ENCODE data around the gene TBC1D22A.

TBC1D22A gene

DNA sequence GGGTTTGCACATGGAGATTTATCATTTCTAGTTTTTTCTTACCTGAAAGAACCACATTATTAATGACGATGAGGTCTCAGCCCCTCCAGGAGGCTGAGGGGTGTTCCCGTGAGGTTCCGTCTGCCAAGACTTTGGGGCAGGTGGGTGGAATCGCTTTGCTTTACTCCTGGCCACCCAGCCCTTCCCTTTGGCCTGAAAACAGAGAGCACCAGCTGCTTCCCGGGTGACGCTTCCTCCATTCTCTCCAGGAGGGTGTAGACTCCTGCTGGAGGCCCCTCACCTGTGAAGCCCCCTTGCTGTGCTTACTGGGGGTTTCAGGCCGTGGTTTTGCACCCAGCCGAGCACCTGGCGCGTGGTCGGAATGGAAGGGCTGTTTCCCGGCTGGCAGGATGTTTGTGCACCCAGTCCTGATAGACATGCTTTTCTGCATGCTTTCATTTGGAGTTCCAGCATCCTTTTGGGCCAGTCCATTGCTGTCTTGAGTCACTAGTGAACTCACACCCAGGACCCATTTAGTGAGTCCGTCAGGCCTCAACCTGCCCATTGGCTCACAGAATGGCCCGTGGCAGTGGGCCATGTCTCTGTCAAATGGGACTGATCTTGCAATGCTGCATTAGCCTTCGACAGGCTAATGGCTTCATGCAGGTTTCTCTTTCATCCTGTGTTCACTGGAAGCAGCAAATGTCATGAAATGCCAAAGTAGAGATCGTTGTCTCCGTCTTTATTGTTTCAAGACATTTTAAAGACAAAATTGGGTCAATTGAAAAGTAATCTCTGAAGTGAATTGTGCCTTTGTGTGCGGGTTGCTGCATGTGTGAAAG is 360.8 kb downstream of the TBC1D22A start:
- no peak for DNase-seq (ENCODE audit: low read depth in 2 of 2)

DNA sequence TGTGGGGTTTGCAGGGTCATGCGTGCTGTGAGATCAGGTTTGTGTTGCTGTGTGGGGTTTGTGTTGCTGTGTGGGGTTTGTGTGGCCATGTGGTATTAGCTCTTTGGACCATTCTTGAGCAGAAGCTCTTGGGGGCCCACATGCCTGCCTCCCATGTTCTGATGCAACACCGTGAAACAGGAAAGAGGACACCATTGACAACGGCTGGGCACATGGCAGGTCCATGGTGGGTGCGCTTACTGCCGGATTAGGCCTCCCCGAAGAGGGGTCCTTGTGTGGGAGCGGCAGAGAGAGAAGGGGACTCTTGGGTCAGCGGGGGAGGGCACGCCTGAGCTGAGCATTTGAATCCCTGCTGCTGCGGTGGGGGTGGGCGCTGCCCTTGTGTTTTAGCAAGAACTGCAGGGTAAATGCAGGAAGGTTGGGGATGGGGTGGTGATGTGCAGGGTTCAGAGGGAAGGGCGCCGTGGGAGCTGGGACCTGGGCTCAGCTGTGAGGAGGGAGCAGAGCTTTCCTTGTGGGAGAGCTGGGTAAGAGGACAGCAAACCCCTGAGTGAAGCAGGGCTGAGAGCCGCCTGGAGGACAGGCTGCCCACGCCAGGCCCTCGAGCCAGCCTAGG is 361.5 kb downstream of the TBC1D22A start:
- DNase-seq (ENCODE audit: low read depth in 2 of 2) = no peak

GRCh38 chr22:47124451-47124881 is 362.0 kb downstream of the TBC1D22A start:
- DNase-seq (ENCODE audit: low read depth in 2 of 2) = no peak

GRCh38 chr22:47124961-47125360 is 362.5 kb downstream of the TBC1D22A start:
- DNase-seq (ENCODE audit: low read depth in 2 of 2) = no peak

DNA sequence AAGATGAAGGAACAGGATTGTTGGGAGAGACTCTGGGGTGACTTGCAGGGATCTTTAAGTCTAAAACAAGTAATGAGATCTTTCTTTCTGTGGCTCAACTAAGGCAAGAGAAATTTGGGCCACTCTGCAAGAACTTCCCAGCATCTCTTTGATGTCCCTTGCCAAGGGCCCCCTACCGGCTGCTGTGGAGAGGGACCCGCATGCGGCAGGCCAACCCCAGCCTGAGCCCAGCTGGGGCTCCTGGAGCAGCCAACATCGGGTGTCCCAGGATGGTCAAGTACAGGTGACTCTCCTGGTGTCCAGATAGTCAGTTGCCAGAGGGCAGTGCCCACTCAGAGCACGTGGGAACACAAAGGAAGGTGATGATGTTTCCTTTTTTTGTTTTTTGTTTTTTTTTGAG is 363.2 kb downstream of the TBC1D22A start:
- no peak for DNase-seq (ENCODE audit: low read depth in 2 of 2)

- DNase-seq (ENCODE audit: low read depth in 2 of 2) = no peak
These were observed 363.9 kb downstream of the TBC1D22A start for GRCh38 chr22:47126344-47126811.

GRCh38 chr22:47127441-47127871 is 365.0 kb downstream of the TBC1D22A start:
- DNase-seq (ENCODE audit: low read depth in 2 of 2) = no peak

- no peak for DNase-seq (ENCODE audit: low read depth in 2 of 2)
These were observed 365.8 kb downstream of the TBC1D22A start for GRCh38 chr22:47128216-47128615.

DNA sequence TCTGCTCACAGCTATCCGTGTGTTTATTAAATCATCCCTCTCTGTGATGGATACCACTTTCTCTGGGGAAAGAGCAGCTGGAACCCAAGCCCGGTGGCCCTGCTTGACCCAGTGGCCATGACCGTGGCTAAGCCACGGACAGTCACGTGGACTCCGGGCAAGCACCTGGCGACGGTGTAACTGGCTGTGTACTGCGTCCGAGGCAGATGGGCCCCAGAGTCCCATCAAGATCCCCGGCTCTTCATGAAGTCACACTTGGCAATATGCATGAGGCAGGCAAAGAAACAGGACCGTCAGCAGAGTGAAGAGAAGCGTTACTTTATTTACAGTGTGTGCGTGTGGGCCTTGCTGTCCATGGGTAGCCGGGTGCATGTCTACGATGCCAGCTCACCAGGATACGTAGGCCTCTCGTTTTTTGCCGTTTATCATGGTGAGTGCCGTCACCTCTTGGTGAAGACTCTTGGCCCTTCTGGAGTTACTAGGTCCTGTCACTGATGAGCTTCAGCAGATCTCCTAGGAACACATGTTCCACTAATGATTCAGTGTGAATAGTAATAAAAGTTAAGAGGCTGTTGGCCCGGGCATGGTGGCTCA is 366.3 kb downstream of the TBC1D22A start:
- DNase-seq (ENCODE audit: low read depth in 2 of 2) = no peak

DNA sequence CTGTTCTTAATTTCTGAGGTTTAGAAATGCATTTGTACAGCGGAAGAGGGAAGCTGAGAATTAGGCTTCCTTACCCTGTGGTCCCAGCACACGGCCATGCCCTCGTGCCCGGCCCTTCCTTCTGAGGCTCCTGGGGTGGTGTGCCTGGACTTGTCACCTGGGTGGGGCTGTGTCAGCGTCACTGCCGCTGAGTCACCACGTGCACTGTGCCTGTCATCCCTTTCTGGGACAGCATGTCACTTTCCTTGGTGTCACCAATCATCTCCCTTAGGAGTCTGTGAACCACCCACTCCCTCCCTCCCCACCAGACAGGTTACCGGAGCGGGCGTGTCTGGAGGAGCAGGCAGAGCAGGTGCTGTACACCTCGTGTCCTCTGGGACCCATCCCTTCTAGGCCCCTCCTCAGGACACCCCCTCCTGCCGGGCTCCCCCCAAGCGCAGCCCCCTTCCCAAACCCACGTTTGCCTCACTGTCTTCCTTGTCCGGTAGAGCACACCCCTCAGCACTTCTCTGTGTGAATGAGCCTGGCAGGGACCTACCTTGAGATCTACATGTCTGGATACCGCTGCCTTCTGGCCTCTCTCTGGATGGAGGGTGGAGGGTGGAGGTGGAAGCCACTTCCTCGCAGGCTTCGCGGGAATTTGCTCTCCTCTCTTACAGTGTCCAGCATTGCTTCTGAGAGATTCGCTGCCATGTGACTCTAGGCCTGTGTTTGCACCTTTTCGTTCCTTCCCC is 367.6 kb downstream of the TBC1D22A start:
- no peak for DNase-seq (ENCODE audit: low read depth in 2 of 2)

DNA sequence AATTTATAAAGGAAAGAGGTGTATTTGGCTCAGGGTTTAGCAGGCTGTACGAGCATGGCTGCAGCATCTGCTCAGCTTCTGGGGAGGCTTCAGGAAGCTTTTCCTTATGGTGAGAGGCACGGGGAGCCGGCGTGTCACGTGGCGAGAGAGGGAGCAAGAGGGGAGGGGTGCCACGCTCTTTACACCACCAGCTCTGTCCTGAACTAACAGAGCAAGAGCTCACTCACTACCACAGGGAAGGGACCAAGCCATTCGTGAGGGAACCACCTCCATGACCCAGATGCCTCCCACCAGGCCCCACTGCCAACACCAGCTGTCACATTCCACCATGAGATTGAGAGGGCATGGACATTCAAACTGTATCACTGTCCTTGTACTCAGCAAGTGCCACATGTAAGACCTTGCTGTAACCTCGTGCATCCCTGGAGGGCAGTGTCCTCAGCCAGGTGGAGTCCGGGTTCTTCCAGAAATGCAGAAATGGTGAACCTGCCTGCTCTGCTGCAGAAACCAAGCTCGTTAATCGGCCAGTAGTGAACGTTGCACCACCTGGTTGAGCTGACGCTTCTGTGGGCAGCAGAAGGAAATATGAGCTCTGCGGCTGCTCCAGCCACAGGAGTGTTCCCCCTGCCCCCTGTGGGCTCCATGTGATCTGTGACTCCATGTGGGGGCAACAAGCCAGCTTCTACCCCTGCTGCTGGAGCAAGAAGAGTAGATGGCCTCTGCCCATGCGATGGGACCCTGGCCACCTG is 368.6 kb downstream of the TBC1D22A start:
- DNase-seq (ENCODE audit: low read depth in 2 of 2) = no peak

DNA sequence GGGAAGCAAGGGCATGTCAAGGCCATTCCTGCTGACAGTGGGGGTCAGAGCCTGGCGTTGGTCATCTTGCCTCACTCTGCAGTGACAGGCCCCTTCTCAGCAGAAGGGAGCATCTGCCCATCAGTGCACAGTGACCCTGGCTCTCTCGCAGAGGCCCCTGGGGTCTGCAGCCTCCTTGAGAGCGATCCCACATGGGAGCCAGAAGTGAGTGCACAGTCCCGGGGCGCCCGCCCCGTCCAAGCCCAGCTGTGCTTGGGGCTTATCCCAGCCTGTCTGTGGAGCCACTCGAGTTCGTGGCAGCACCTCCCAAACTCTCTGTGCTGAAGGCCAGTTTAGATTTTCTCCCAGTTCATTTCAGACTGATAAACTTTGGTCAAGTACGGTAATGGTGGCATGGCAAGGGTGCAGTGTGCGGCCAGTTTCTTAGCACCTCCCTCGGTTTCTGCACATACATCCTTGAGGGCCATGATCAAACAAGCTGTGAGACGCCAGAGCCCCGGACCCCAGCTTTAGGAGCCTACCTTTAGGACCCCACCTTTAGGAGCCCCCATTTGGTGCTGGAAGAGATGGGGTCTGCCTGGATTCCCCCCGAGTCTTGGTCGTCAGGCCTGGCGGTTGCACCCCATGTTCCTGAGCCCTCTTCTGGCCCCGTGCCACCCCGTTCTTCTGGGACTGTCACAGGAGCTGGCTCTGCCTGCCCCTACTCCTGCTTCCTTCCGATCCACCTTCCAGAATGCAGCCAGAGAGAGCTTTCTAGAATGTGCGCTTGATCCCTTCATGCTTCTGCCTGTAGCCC is 369.4 kb downstream of the TBC1D22A start:
- no peak for DNase-seq (ENCODE audit: low read depth in 2 of 2)

GRCh38 chr22:47132428-47132825 is 370.0 kb downstream of the TBC1D22A start:
- no peak for DNase-seq (ENCODE audit: low read depth in 2 of 2)

DNA sequence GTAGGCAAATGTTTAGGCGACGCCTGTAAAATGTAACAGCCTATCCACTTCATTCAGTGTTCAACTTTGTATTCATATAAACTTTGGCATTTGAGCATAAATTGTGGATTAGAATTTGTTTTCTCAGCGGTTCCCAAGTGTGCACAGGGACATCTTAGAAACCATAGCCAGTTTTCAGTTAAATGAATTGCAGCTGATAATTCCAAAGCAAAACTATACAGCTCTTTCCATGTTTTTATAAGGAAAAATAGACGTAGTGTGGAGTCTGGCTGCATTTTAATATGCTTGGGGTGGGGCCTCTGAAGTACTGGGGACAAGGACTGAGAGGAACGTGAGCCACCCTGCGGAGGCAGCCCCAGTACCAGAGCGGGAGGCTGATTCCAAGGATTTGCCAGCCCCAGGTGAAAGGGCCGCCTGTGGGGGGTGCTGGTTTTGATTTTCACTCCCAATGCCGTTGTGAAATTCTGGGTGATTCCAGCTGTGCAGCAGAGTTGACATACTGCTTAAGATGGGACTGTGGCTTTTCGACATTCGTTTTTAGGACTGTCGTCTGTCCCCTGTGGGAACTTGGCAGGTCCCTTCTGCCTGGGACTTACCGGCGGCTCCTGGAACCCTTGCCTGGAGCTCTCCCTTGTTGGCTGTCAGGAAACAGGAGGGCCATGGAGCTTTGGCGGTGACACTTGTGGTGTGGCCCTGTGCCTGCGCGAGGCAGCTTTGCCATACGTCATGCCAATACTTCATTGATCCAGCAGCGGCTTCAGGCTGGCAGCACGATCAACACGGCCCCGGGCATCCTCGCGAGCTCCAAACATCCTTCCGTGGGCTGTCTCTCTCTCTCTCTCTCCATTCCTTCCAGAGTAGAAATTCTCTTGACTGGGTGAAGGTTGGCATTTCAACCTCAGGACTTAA is 370.9 kb downstream of the TBC1D22A start:
- no peak for DNase-seq (ENCODE audit: low read depth in 2 of 2)

- DNase-seq (ENCODE audit: low read depth in 2 of 2) = no peak
These were observed 371.8 kb downstream of the TBC1D22A start for GRCh38 chr22:47134222-47134621.

DNA sequence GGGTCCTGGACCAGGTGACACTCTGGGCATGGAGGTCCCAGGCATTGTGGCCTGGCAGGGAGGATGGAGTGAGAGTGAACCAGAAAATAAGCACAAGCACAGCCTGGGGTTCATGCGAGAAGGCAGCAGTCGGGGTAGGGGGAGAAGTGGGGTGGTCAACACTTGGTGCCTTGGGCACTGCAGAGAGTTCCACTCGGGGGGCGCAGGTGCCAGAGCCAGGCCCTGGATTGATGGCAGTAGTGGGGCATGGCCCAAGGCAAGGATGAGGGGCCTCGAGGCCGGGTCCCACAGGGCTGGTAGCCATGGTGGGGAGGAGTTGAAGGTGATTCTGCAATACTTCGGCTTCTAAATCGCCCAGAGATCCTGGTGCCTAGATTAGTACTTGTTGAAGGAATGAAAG is 372.9 kb downstream of the TBC1D22A start:
- DNase-seq (ENCODE audit: low read depth in 2 of 2) = no peak

- DNase-seq (ENCODE audit: low read depth in 2 of 2) = no peak
These were observed 373.6 kb downstream of the TBC1D22A start for GRCh38 chr22:47136050-47136449.

DNA sequence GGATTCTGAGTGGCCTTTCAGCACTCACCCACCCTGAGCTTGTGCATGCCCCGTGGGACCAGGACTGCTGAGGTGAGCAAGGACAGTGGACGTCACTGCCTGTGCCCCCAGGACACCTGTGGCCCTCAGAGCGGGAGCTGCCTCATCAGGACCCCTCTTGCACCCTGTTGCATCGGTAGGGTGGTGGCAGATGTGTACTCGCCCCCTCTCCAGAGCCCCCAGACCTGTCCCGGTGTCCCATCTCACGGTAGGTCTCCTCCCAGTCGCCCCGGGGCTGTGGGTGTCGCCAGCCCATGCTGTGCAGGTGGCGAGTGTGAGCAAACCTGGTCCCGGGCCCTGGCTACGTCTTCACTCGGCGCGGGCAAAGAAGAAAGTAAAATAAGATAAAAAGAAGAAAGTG is 374.2 kb downstream of the TBC1D22A start:
- no peak for DNase-seq (ENCODE audit: low read depth in 2 of 2)

GRCh38 chr22:47139013-47139789 is 376.8 kb downstream of the TBC1D22A start:
- no peak for DNase-seq (ENCODE audit: low read depth in 2 of 2)
